T-helper 17 cell (primary cell): ENCODE results near the gene POLR2J3. TPM values are rescaled to one million over a fixed set of nuclear protein-coding genes. Genes with fewer than 3 reads are reported as not detected.
A peak's percentile ranks its signal among the peaks of the same experiment; 100 is the strongest.
"Not testable (repeated sequence)": the region's sequence is repeated elsewhere in the genome, so short reads cannot be mapped to it uniquely, and the experiment has no call there.

ENCODE experiments used
- ATAC-seq: fragments of 150-1000 bp; cut with Tn5 transposase; 2 replicates; pipeline ENCODE4 v1.10.0; 2021; ENCODE audit warnings: mild to moderate bottlenecking, moderate library complexity
- DNase-seq, 3 donors: peaks; one replicate each; pipeline versions ENCODE4 v3.0.0 to v3.0.0-alpha.2; 2020 to 2021
- H3K9me3 ChIP-seq: one replicate; pipeline ENCODE4 v1.7.0; 2013; ENCODE audit warnings: low read length, mild to moderate bottlenecking; ENCODE audit not compliant: control insufficient read depth, poor library complexity, severe bottlenecking
- H3K27ac Mint-ChIP-seq: one replicate; pipeline ENCODE4 v1.8.0; 2022; ENCODE audit warnings: mild to moderate bottlenecking, moderate library complexity, mixed read lengths
- H3K27me3 Mint-ChIP-seq: one replicate; pipeline ENCODE4 v1.8.0; 2022; ENCODE audit warnings: mixed read lengths
- H3K36me3 Mint-ChIP-seq: one replicate; pipeline ENCODE4 v1.8.0; 2022; ENCODE audit warnings: low read depth, mixed read lengths
- H3K4me1 Mint-ChIP-seq: one replicate; pipeline ENCODE4 v1.8.0; 2022; ENCODE audit warnings: mild to moderate bottlenecking, mixed read lengths
- H3K4me3 Mint-ChIP-seq: one replicate; pipeline ENCODE4 v1.8.0; 2022; ENCODE audit warnings: mild to moderate bottlenecking, moderate library complexity, mixed read lengths
- total RNA-seq, 4 donors: library from RNA in 2 of 4; stranded (reverse) in 2 of 4; gene quantifications; one replicate each; pipeline ENCODE4 v1.2.3 and lab custom pipeline; 2022 to 2026

Gene POLR2J3
- total RNA-seq, 2 donors from 2014 or later = 102 to 124 TPM

- not testable (repeated sequence) for DNase-seq, H3K36me3 Mint-ChIP-seq, H3K4me3 Mint-ChIP-seq, H3K27me3 Mint-ChIP-seq, H3K27ac Mint-ChIP-seq, H3K9me3 ChIP-seq, H3K4me1 Mint-ChIP-seq, ATAC-seq
These were observed 32.2 kb upstream of the POLR2J3 start for GRCh38 chr7:102604431-102605145.

- not testable (repeated sequence) for H3K36me3 Mint-ChIP-seq, H3K4me3 Mint-ChIP-seq, H3K4me1 Mint-ChIP-seq, ATAC-seq, H3K9me3 ChIP-seq, H3K27ac Mint-ChIP-seq, H3K27me3 Mint-ChIP-seq, DNase-seq
These were observed 29.9 kb upstream of the POLR2J3 start for GRCh38 chr7:102602317-102602716.

- H3K27ac Mint-ChIP-seq, DNase-seq, H3K4me1 Mint-ChIP-seq, ATAC-seq, H3K27me3 Mint-ChIP-seq, H3K4me3 Mint-ChIP-seq, H3K36me3 Mint-ChIP-seq, H3K9me3 ChIP-seq: not testable (repeated sequence)
These were observed 27.3 kb upstream of the POLR2J3 start for GRCh38 chr7:102599699-102600098.

- not testable (repeated sequence) for H3K4me1 Mint-ChIP-seq, H3K4me3 Mint-ChIP-seq, H3K9me3 ChIP-seq, ATAC-seq, H3K36me3 Mint-ChIP-seq, H3K27ac Mint-ChIP-seq, H3K27me3 Mint-ChIP-seq
- DNase-seq = peak in 1 of 3 donors; percentile 3
These were observed 23.7 kb upstream of the POLR2J3 start for GRCh38 chr7:102596036-102596435.

GRCh38 chr7:102593637-102594334 is 21.4 kb upstream of the POLR2J3 start:
- H3K27ac Mint-ChIP-seq, DNase-seq, H3K4me1 Mint-ChIP-seq, H3K36me3 Mint-ChIP-seq, H3K9me3 ChIP-seq, H3K4me3 Mint-ChIP-seq, H3K27me3 Mint-ChIP-seq: not testable (repeated sequence)
- ATAC-seq = peak; percentile 72

GRCh38 chr7:102592477-102593019 is 20.2 kb upstream of the POLR2J3 start:
- ATAC-seq = peak; percentile 70
- not testable (repeated sequence) for H3K36me3 Mint-ChIP-seq, H3K27ac Mint-ChIP-seq, H3K4me3 Mint-ChIP-seq, H3K9me3 ChIP-seq, H3K27me3 Mint-ChIP-seq, H3K4me1 Mint-ChIP-seq
- peak in 2 of 3 donors; percentile 21 to 37 for DNase-seq

GRCh38 chr7:102589857-102590256 is 17.5 kb upstream of the POLR2J3 start:
- not testable (repeated sequence) for H3K27ac Mint-ChIP-seq, H3K4me3 Mint-ChIP-seq, H3K36me3 Mint-ChIP-seq, DNase-seq, H3K4me1 Mint-ChIP-seq, H3K27me3 Mint-ChIP-seq, H3K9me3 ChIP-seq
- peak; percentile 60 for ATAC-seq

- H3K27ac Mint-ChIP-seq, H3K27me3 Mint-ChIP-seq: not testable (repeated sequence)
These were observed 11.1 kb upstream of the POLR2J3 start for GRCh38 chr7:102583495-102583894.

GRCh38 chr7:102581722-102582121 is 9.3 kb upstream of the POLR2J3 start:
- DNase-seq, ATAC-seq, H3K27ac Mint-ChIP-seq, H3K4me1 Mint-ChIP-seq, H3K9me3 ChIP-seq, H3K27me3 Mint-ChIP-seq, H3K4me3 Mint-ChIP-seq, H3K36me3 Mint-ChIP-seq: not testable (repeated sequence)

More at GRCh38 chr7:102583495-102583894, 11.1 kb upstream of the POLR2J3 start:
- DNase-seq, ATAC-seq, H3K9me3 ChIP-seq, H3K36me3 Mint-ChIP-seq, H3K4me1 Mint-ChIP-seq, H3K4me3 Mint-ChIP-seq: not testable (repeated sequence)

GRCh38 chr7:102578486-102578885 is 6.1 kb upstream of the POLR2J3 start:
- DNase-seq, H3K27me3 Mint-ChIP-seq, H3K4me1 Mint-ChIP-seq, H3K4me3 Mint-ChIP-seq, H3K27ac Mint-ChIP-seq, H3K36me3 Mint-ChIP-seq, H3K9me3 ChIP-seq: not testable (repeated sequence)
- peak; percentile 16 for ATAC-seq

- DNase-seq, H3K27me3 Mint-ChIP-seq, H3K9me3 ChIP-seq, H3K27ac Mint-ChIP-seq, ATAC-seq, H3K4me3 Mint-ChIP-seq, H3K4me1 Mint-ChIP-seq, H3K36me3 Mint-ChIP-seq: not testable (repeated sequence)
These were observed 5.2 kb upstream of the POLR2J3 start for GRCh38 chr7:102577315-102578240.

GRCh38 chr7:102576363-102576762 is 4.0 kb upstream of the POLR2J3 start:
- not testable (repeated sequence) for H3K36me3 Mint-ChIP-seq, H3K27me3 Mint-ChIP-seq, ATAC-seq, H3K27ac Mint-ChIP-seq, H3K4me3 Mint-ChIP-seq, H3K9me3 ChIP-seq, H3K4me1 Mint-ChIP-seq, DNase-seq

GRCh38 chr7:102574607-102575006 is 2.2 kb upstream of the POLR2J3 start:
- H3K4me3 Mint-ChIP-seq, H3K27me3 Mint-ChIP-seq, H3K4me1 Mint-ChIP-seq, ATAC-seq, DNase-seq, H3K9me3 ChIP-seq, H3K27ac Mint-ChIP-seq, H3K36me3 Mint-ChIP-seq: not testable (repeated sequence)
